Measurements from ENCODE around the gene DISC1. TPM values are rescaled to one million over a fixed set of nuclear protein-coding genes. Genes with fewer than 3 reads are reported as not detected.

Gene DISC1
- total RNA-seq, 1 experiment from 2014 or later = 9.8 TPM

GRCh38 chr1:231596337-231596791, 30.2 kb upstream of the DISC1 start:
- CTCF ChIA-PET = no interaction called here
- Mint-ChIP-seq H3K27ac (ENCODE audit: unreplicated experiment) (no peak overlapping the region), H3K27me3 (ENCODE audit: unreplicated experiment) (no peaks in the 10 kb centered on the region), H3K36me3 (ENCODE audit: insufficient read depth, unreplicated experiment) (no peaks in the 10 kb centered on the region), H3K9me3 (ENCODE audit: low read depth, unreplicated experiment) (no peaks in the 10 kb centered on the region), H3K4me3 (ENCODE audit: low read depth, unreplicated experiment) (no peak overlapping the region), H3K4me1 (ENCODE audit: low read depth, unreplicated experiment) (no peaks in the 10 kb centered on the region)
- no TSS peak for BruUV-seq (replicated peaks)
- intact Hi-C loops (cut with micrococcal nuclease; ENCODE audit: unreplicated experiment) = no loop called here
- no peak for TF ChIP-seq CTCF (IDR thresholded peaks at IDR 0.05; ENCODE audit: unreplicated experiment)
- no peak for DNase-seq

GRCh38 chr1:231597971-231598370, 28.6 kb upstream of the DISC1 start:
- Mint-ChIP-seq H3K9me3 (ENCODE audit: low read depth, unreplicated experiment) (no peaks in the 10 kb centered on the region), H3K4me3 (ENCODE audit: low read depth, unreplicated experiment) (no peak overlapping the region), H3K36me3 (ENCODE audit: insufficient read depth, unreplicated experiment) (peaks cover 1% of the 10 kb centered on the region), H3K4me1 (ENCODE audit: low read depth, unreplicated experiment) (no peaks in the 10 kb centered on the region), H3K27ac (ENCODE audit: unreplicated experiment) (no peak overlapping the region), H3K27me3 (ENCODE audit: unreplicated experiment) (no peaks in the 10 kb centered on the region)
- no peak for TF ChIP-seq CTCF (IDR thresholded peaks at IDR 0.05; ENCODE audit: unreplicated experiment)
- DNase-seq = no peak
- intact Hi-C loops (cut with micrococcal nuclease; ENCODE audit: unreplicated experiment) = no loop called here
- no TSS peak for BruUV-seq (replicated peaks)
- CTCF ChIA-PET = no interaction called here

- CTCF ChIA-PET = no interaction called here
- peaks cover 12% of the 10 kb centered on the region for H3K36me3 Mint-ChIP-seq (ENCODE audit: insufficient read depth, unreplicated experiment)
- no peak for DNase-seq
- H3K4me3 Mint-ChIP-seq (ENCODE audit: low read depth, unreplicated experiment) = no peak overlapping the region
- H3K27me3 Mint-ChIP-seq (ENCODE audit: unreplicated experiment) = peaks cover 1% of the 10 kb centered on the region
- no peaks in the 10 kb centered on the region for H3K9me3 Mint-ChIP-seq (ENCODE audit: low read depth, unreplicated experiment)
- no peak overlapping the region for H3K27ac Mint-ChIP-seq (ENCODE audit: unreplicated experiment)
- BruUV-seq (replicated peaks) = no TSS peak
- no peak for TF ChIP-seq CTCF (IDR thresholded peaks at IDR 0.05; ENCODE audit: unreplicated experiment)
- H3K4me1 Mint-ChIP-seq (ENCODE audit: low read depth, unreplicated experiment) = no peaks in the 10 kb centered on the region
- intact Hi-C loops (cut with micrococcal nuclease; ENCODE audit: unreplicated experiment) = loop anchor here (5.0 kb wide), 1 partner anchor 358 kb away; the partner anchor contains the start of gene GNPAT
Measured at GRCh38 chr1:231600458-231600976, 26.1 kb upstream of the DISC1 start.

GRCh38 chr1:231601824-231602672, 24.5 kb upstream of the DISC1 start:
- CTCF ChIA-PET = interaction anchor here (1.0 to 2.7 kb wide), 2 partner anchors 157 to 263 kb away, joined by 3 to 8 read pairs; partner anchors contain the start of gene SPRTN
- no peaks in the 10 kb centered on the region for H3K9me3 Mint-ChIP-seq (ENCODE audit: low read depth, unreplicated experiment)
- intact Hi-C loops (cut with micrococcal nuclease; ENCODE audit: unreplicated experiment) = loop anchor here (5.0 kb wide), 1 partner anchor 360 kb away; the partner anchor contains the start of gene GNPAT
- H3K27ac Mint-ChIP-seq (ENCODE audit: unreplicated experiment) = no peak overlapping the region
- peaks cover 12% of the 10 kb centered on the region for H3K36me3 Mint-ChIP-seq (ENCODE audit: insufficient read depth, unreplicated experiment)
- H3K4me1 Mint-ChIP-seq (ENCODE audit: low read depth, unreplicated experiment) = peaks cover 6% of the 10 kb centered on the region
- TF ChIP-seq CTCF (IDR thresholded peaks at IDR 0.05; ENCODE audit: unreplicated experiment) = no peak
- no TSS peak for BruUV-seq (replicated peaks)
- H3K27me3 Mint-ChIP-seq (ENCODE audit: unreplicated experiment) = peaks cover 13% of the 10 kb centered on the region
- DNase-seq = no peak
- no peak overlapping the region for H3K4me3 Mint-ChIP-seq (ENCODE audit: low read depth, unreplicated experiment)

Data from Calu3 (cell line).